CD4-positive, alpha-beta T cell treated with Interleukin-15 for 4 hours (primary cell): Measurements from ENCODE around the gene LRRC26.
A peak's percentile ranks its signal among the peaks of the same experiment; 100 is the strongest.
"Not testable (repeated sequence)": the region's sequence is repeated elsewhere in the genome, so short reads cannot be mapped to it uniquely, and the experiment has no call there.

Experiments used
- DNase-seq: peaks from one replicate; pipeline ENCODE4 v3.0.0-alpha.2; 2020; ENCODE audit warnings: low spot score

Gene LRRC26

DNA sequence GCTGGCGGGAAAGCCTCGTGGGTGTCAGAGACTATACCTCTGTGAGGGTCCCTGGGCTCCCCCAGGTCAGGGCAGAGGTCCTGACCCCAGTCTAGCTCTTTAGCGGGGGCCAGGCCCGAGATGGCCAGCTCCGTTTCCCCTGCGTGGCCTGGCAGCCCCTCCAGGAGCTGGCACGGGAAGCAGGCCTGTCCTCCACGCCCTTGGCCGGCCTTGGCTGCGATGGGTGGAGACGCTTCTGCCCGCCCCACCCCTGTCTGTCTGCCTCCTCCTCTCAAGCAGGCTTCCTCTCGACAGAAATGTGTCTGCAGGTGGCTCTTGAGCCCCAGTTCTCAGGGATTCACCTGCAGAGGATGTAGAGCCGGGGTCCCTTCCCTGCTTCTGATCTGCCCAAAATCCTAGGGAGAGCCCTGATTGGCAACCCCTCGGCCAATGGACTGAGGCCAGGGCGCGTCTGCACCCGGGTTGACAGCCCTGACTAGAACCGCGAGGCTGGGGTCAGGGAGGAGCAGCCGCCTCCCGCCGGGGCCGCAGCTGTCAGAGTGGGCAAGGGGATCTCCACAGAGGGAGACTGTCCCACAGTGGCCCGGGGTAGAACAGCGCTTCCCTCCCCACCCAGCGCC lies 33.5 kb downstream of the LRRC26 start:
- DNase-seq = no peak

DNA sequence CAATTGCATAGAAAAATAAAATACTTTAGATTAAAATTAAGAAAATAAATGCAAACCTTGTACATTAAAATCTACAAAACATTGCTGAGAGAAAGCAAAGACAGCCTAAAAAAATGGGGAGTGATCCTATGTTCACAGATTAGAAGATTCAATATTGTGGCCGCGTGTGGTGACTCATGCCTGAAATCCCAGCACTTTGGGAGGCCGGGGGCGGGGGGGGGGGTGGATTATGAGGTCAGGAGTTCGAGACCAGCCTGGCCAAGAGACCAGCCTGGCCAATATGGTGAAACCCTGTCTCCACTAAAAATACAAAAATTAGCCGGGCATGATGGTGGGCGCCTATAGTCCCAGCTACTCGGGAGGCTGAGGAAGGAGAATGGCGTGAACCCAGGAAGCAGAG lies 34.7 kb downstream of the LRRC26 start:
- DNase-seq = not testable (repeated sequence)

- no peak for DNase-seq
These were observed 35.7 kb downstream of the LRRC26 start for GRCh38 chr9:137134191-137134590.

- no peak for DNase-seq
These were observed 39.6 kb downstream of the LRRC26 start for GRCh38 chr9:137130176-137130755.

DNA sequence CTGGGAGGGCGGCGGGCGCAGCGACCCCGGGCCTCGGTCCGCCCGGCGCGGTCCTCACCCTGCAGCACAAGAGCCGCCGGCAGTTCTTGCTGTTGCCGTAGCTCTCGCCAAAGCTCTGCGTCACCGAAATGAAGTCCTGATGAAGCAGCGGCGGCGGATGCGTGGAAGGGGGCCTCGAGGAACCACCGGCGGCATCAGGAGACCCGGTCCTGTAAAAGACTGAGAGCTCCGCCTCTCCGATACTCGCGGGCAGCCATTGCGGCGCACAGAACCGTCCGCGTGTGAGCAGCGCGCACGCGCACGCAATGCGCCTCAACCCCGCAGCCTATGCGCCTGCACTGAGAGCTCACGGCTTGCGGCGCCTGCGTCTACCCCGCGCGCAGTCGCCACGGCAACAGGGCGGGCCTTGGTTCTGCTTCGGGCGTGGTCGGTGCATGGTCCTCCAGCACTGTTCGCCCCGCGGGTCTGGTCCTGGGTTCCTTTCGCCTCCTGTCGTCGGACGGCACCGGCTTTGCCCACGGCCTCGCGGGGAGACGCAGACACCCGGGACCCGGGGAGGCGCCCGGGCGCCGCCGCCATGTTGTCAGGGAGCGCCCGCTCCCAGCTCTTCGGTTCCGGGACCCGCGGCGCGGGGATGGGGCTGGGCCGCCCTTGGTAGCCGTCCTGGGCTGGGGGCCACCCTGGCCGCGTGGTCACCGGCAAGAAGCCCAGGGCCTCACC lies 40.2 kb downstream of the LRRC26 start:
- peak; percentile 90 for DNase-seq

- no peak for DNase-seq
These were observed 40.9 kb downstream of the LRRC26 start for GRCh38 chr9:137128862-137129455.

DNA sequence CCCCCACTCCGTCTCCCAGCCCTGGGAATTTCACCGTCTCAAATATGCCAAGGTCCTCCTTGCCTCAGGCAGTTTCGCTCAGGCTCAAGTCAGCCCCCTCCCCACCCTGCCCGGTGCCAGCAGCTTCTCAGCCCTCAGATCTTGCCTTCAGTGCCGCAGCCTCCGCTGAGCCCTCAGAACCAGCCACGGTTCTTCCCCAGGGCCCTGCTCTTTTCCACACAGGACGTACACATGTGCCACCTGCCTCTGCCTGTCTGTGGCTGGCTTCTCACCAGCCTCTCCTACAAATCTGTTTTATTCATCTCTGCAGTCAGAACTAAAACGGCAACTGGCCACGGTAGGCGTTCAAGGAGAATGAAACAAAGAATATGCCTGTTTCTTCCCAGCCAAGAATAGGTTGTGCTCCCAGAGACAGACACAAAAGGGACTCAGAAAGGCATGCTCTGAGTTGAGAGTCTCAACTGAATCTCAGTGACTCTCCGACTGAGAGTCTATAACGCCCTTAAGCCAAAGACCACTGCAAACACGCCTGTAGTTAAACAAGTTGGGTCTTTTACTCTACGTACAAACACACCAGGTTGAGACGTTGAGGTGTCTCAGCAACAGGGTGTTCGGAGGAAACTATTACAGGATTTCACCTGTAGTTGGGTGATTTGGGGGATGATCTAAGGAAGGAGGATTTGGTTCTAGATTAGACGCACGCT lies 41.5 kb downstream of the LRRC26 start:
- DNase-seq = no peak

GRCh38 chr9:137127301-137128157 lies 42.3 kb downstream of the LRRC26 start:
- DNase-seq = peak; percentile 33

DNA sequence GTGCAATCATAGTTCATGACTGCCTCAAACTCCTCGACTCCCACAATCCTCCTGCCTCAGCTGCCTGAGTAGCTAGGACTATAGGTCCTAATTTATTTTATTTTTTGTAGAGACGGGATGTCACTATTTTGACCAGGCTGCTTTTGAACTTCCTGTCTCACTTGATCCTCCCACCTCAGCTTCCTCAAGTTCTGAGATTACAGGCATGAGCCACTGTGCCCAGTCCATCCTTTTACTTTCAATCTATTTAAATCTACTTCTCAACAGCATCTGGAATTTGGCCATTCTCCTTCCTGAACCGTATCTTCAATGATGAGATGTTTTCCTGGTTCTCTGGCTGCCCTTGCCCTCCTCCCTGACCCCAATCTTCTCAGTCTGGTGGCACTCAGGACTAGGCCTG lies 43.1 kb downstream of the LRRC26 start:
- DNase-seq = no peak

GRCh38 chr9:137123952-137124462 lies 45.8 kb downstream of the LRRC26 start:
- not testable (repeated sequence) for DNase-seq

- DNase-seq = no peak
These were observed 46.4 kb downstream of the LRRC26 start for GRCh38 chr9:137123468-137123837.

- DNase-seq = not testable (repeated sequence)
These were observed 46.9 kb downstream of the LRRC26 start for GRCh38 chr9:137122796-137123467.

DNA sequence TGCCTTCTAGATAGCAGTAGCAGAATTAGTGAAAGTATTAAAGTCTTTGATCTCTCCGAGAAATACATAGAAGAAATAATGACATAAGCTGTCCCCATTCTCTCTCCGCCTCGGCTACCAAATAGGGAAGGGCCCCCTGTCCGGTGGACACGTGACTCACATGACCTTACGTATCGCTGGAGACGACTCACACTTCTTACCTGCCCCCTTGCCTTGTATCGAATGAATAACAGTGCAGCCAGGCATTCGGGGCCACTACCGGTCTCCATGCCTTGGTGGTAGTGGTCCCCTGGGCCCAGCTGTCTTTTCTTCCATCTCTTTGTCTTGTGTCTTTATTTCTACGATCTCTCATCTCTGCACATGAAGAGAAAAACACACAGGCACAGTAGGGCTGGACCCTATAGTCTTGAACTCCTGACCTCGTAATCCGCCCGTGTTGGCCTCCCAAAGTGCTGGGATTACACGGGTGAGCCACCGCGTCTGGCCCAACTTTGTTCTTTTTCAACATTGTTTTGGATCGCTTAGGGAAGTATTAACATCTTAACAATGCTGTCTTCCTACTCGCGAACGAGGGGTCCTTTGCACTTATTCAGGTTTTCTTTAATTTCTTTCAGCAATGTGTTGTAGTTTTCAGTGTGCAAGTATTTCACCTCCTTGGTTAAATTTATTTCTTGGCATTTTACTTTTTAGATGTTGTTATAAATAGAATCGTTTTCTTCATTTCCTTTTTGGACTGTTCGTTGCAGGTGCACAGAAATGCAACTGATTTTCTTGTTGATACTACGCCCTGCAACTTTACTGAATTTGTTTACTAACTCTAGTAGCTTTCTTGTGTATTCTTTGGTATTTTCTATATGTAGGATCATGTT lies 47.7 kb downstream of the LRRC26 start:
- not testable (repeated sequence) for DNase-seq
